Tibial nerve (tissue), 4 donors: ENCODE results near the gene FANCE. TPM values are rescaled to one million over a fixed set of nuclear protein-coding genes. Genes with fewer than 3 reads are reported as not detected.

Source experiments
- DNase-seq, 2 donors: peaks; one replicate each; pipeline ENCODE4 v3.0.0-alpha.2; 2019; ENCODE audit warnings: low spot score in 2 of 2
- H3K27ac ChIP-seq, 4 donors: fragments of 200-600 bp; sonication (generic) in 3 of 4; one replicate each; pipeline ENCODE4 v1.5.1; 2017 to 2019; ENCODE audit warnings: mild to moderate bottlenecking in 1 of 4
- H3K27me3 ChIP-seq, 2 donors: fragments of 200-600 bp; sonication (generic) in 1 of 2; one replicate each; pipeline versions ENCODE4 v1.5.1 to v1.6.0; 2017 to 2019
- H3K36me3 ChIP-seq, 3 donors: fragments of 200-600 bp; sonication (generic); one replicate each; pipeline ENCODE4 v1.5.1; 2018 to 2019
- H3K4me1 ChIP-seq, 4 donors: fragments of 200-600 bp; sonication (generic) in 3 of 4; one replicate each; pipeline ENCODE4 v1.5.1; 2017 to 2019
- H3K4me3 ChIP-seq, 4 donors: fragments of 200-600 bp; sonication (generic) in 3 of 4; one replicate each; pipeline ENCODE4 v1.5.1; 2017 to 2019; ENCODE audit warnings: mild to moderate bottlenecking in 1 of 4, moderate library complexity in 1 of 4
- H3K9me3 ChIP-seq, 4 donors: fragments of 200-600 bp; sonication (generic) in 3 of 4; one replicate each; pipeline ENCODE4 v1.5.1; 2017 to 2019
- EP300 ChIP-seq, 2 donors: sonication (generic); formaldehyde crosslinking; IDR thresholded peaks; one replicate each; pipeline ENCODE4 v1.6.1; 2017; ENCODE audit warnings: antibody characterized with exemption in 2 of 2, mild to moderate bottlenecking in 1 of 2
- POLR2A ChIP-seq, 2 donors: fragments of 450-650 bp; IDR thresholded peaks; one replicate each; pipeline ENCODE4 v1.6.1; 2017; ENCODE audit warnings: antibody characterized with exemption in 2 of 2, mild to moderate bottlenecking in 2 of 2, moderate library complexity in 2 of 2
- WGBS, 2 donors: methylation state at CpG; one replicate each; pipeline ENCODE4 v1.1.5; 2018; 5-methylcytosine and 5-hydroxymethylcytosine counted together
- total RNA-seq, 4 donors: library from RNA; depleted of rRNA; stranded (reverse); fragments of >200 nt; gene quantifications; one replicate each; pipeline ENCODE4 v1.1.0, GENCODE V29; 2016
- TF ChIP-seq, protein P1 (sequence below), 5 experiments: fragments of 200-600 bp in 3 of 5; fragments of 450-650 bp in 2 of 5; sonication (generic) in 3 of 5; IDR thresholded peaks; one replicate each; pipeline ENCODE4 v1.5.1; 2016 to 2019; ENCODE audit warnings: antibody characterized with exemption in 5 of 5, mild to moderate bottlenecking in 3 of 5, moderate library complexity in 2 of 5

Gene FANCE
- total RNA-seq, 4 donors from 2014 or later: 8.1 to 9.6 (median 8.4) TPM

DNA sequence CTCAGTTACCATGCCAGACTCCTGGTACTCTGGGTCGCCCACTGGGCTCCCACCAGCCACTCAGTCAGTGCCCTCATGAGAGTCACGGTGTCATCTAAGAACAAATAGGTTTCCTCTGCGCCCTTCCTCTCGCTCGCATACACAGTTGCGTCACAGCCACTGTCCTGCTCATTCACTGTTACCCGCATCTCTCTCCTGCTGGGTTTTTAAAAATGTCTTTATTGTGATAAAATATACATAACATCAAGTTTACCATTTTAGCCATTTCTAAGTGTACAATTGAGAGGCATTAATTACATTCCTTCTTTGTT lies 40.8 kb downstream of the FANCE start:
- DNase-seq: no peak
- WGBS, 2 donors: 83 to 87% methylated on average over 7 of the region's 7 CpGs
- H3K4me3 ChIP-seq: no peak overlapping the region
- TF ChIP-seq EP300 (IDR thresholded peaks at IDR 0.05) (no peak), POLR2A (IDR thresholded peaks at IDR 0.05) (no peak)
- TF ChIP-seq, protein P1, sequence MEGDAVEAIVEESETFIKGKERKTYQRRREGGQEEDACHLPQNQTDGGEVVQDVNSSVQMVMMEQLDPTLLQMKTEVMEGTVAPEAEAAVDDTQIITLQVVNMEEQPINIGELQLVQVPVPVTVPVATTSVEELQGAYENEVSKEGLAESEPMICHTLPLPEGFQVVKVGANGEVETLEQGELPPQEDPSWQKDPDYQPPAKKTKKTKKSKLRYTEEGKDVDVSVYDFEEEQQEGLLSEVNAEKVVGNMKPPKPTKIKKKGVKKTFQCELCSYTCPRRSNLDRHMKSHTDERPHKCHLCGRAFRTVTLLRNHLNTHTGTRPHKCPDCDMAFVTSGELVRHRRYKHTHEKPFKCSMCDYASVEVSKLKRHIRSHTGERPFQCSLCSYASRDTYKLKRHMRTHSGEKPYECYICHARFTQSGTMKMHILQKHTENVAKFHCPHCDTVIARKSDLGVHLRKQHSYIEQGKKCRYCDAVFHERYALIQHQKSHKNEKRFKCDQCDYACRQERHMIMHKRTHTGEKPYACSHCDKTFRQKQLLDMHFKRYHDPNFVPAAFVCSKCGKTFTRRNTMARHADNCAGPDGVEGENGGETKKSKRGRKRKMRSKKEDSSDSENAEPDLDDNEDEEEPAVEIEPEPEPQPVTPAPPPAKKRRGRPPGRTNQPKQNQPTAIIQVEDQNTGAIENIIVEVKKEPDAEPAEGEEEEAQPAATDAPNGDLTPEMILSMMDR (IDR thresholded peaks at IDR 0.05): no peak
- H3K36me3 ChIP-seq: no peaks in the 10 kb centered on the region
- no peaks in the 10 kb centered on the region for H3K27me3 ChIP-seq
- peak overlapping the region in 2 of 4 donors; percentile 77 to 87 for H3K27ac ChIP-seq
- no peaks in the 10 kb centered on the region for H3K9me3 ChIP-seq
- peaks cover 0 to 81% (median 29%) of the 10 kb centered on the region in 4 donors for H3K4me1 ChIP-seq

DNA sequence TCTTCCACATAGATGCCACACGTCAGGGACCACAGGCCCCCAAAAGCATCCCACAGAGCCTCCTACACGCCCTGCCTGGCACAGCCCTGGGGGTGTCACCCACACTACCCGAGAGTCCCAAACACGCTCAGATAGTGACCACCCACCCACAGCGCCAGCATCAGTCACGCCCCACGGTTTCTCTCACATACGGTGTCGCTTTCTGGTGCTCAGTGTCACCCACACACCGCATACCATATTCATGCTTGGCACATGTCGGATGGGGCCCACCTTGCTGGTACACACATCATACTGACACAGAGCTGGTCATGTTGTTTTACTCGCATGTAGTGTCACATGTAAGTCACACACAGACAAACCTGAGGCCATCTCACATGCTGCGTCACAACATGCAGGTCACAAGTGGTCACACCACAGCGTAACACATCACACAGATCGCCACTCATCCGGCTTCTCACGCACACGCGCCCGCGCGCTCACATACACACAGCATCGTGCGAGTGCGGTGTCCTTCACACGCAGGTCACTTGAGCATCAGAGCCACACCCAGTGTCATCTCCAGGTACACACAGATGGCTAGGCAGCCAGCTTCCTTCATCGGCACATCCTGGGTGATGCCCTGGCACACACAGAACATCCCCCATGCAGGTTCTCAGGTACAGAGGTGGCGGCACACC lies 41.3 kb downstream of the FANCE start:
- DNase-seq: no peak
- WGBS, 2 donors: 73 to 81% methylated on average over 21 to 28 of the region's 28 CpGs
- Histone ChIP-seq H3K4me1 (peaks cover 0 to 81% (median 34%) of the 10 kb centered on the region in 4 donors), H3K27me3 (no peaks in the 10 kb centered on the region), H3K9me3 (no peaks in the 10 kb centered on the region), H3K36me3 (no peaks in the 10 kb centered on the region), H3K4me3 (no peak overlapping the region), H3K27ac (peak overlapping the region in 2 of 4 donors; percentile 2 to 16)
- TF ChIP-seq, protein P1 (IDR thresholded peaks at IDR 0.05): no peak

DNA sequence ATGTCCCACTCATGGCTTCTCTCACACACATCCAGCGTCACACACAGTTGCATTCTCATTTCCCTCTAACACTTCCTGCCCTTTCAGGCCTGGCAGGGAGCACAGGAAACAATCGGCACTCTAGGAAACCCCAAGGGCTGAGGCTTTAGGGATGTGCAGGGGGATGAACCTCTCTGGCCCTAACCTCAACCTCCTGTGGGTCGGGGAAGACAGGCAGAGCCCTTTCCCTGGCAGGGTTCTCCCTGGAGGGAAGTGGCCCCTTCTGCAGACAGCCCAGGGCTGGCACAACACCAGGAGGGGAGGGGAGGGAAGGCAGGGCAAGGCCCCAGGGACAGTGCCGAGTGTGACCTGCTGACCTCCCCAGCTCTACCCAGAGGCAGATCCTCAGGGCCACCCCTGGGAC lies 42.0 kb downstream of the FANCE start:
- peaks cover 0 to 81% (median 35%) of the 10 kb centered on the region in 4 donors for H3K4me1 ChIP-seq
- H3K27ac ChIP-seq: peak overlapping the region in 2 of 4 donors; percentile 16 to 33
- no peaks in the 10 kb centered on the region for H3K36me3 ChIP-seq
- DNase-seq: no peak
- H3K9me3 ChIP-seq: no peaks in the 10 kb centered on the region
- 10 to 11% methylated on average over 4 of the region's 4 CpGs for WGBS, 2 donors
- no peaks in the 10 kb centered on the region for H3K27me3 ChIP-seq
- no peak overlapping the region for H3K4me3 ChIP-seq
- TF ChIP-seq, protein P1 (IDR thresholded peaks at IDR 0.05): no peak
- TF ChIP-seq POLR2A (IDR thresholded peaks at IDR 0.05) (no peak), EP300 (IDR thresholded peaks at IDR 0.05) (no peak)

DNA sequence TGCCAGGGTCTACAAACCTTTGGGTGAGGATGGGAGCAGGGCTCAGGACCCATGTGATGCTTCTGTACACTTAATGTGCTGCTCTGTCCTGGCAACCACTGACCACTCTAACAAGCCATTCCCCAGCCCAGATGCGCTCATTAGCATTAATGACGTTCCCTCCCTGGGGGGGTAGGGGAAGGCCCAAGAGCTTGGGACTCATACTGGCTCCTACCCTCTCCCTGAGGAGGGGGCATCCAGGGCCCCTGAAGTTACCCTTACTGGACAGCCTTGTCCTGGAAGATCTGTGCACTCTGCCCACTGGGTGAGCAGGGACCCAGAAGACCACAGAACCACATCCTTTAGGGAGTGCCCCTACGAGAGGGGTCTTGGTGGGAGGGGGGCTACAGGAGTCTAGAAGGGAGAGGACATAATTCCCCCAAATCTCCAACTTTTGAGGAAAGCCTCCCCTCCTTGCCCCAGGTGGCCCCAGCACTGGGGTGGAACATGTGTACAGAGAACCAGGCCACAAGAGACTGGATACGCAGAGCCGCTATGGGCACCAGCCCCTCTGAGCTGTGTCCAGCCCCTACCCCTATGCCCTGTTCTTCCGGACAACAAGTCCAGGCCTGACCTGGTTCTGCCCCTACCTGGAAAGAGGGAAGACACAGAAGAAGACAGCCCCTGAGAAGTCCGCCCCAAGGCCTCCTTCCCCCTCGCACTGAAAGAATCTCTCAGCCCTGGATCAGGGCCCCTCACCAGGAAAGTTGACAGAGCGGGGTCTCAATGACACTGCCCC lies 43.3 kb downstream of the FANCE start:
- Histone ChIP-seq H3K27ac (peak overlapping the region; percentile 84 to 97 (median 93)), H3K9me3 (no peaks in the 10 kb centered on the region), H3K36me3 (no peaks in the 10 kb centered on the region), H3K4me1 (peaks cover 0 to 72% (median 30%) of the 10 kb centered on the region in 4 donors), H3K4me3 (peak overlapping the region; percentile 65 to 86 (median 79)), H3K27me3 (no peaks in the 10 kb centered on the region)
- TF ChIP-seq EP300 (IDR thresholded peaks at IDR 0.05) (no peak), POLR2A (IDR thresholded peaks at IDR 0.05) (no peak)
- TF ChIP-seq, protein P1 (IDR thresholded peaks at IDR 0.05): no peak
- 79 to 82% methylated on average over 6 to 8 of the region's 9 CpGs for WGBS, 2 donors
- DNase-seq: no peak
